HG02870 (cell line): ENCODE data around the gene WIPF2.
A peak's percentile ranks its signal among the peaks of the same experiment; 100 is the strongest.
"Not testable (repeated sequence)": the region's sequence is repeated elsewhere in the genome, so short reads cannot be mapped to it uniquely, and the experiment has no call there.

ENCODE experiments used
- ATAC-seq: cut with Tn5 transposase; IDR thresholded peaks from one replicate; pipeline ENCODE4 v1.9.1; 2021; ENCODE audit warnings: mild to moderate bottlenecking, moderate library complexity; ENCODE audit not compliant: unreplicated experiment

The WIPF2 gene

GRCh38 chr17:40191237-40192208 is 27.6 kb upstream of the WIPF2 start:
- ATAC-seq = peak; percentile 56

GRCh38 chr17:40192961-40193360 is 26.1 kb upstream of the WIPF2 start:
- no peak for ATAC-seq

- ATAC-seq = no peak
Observed at GRCh38 chr17:40194821-40195220, 24.3 kb upstream of the WIPF2 start.

GRCh38 chr17:40197550-40197949 is 21.6 kb upstream of the WIPF2 start:
- ATAC-seq = no peak

- not testable (repeated sequence) for ATAC-seq
Observed at GRCh38 chr17:40197965-40198456, 21.1 kb upstream of the WIPF2 start.

DNA sequence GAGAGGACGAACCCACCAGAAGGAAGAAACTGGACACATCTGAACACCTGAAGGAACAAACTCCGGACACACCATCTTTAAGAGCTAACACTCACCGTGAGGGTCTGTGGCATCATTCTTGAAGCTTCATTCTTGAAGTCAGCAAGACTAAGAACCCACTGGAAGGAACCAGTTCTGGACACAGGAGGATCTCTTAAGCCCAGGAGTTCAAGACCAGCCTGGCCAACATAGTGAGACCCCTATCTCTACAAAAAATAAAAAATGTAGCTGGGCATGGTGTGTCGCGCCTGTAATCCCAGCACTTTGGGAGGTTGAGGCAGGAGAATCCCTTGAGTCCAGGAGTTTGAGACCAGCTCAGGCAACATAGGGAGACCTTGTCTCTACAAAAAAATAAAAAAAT is 20.5 kb upstream of the WIPF2 start:
- ATAC-seq = no peak

GRCh38 chr17:40203131-40203530 is 16.0 kb upstream of the WIPF2 start:
- ATAC-seq = no peak

DNA sequence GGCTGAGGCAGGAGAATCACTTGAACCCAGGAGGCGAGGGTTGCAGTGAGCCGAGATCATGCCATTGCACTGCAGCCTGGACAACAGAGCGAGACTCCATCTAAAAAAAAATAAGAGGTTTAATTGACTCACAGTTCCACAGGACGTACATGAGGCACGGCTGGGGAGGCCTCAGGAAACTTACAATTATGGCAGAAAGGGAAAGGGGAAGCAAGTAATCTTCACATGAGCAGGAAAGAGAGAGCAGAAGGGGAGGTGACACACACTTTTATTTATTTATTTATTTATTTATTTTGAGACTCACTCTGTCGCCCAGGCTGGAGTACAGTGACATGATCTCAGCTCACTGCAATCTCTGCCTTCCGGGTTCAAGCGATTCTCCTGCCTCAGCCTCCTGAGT is 12.9 kb upstream of the WIPF2 start:
- ATAC-seq = not testable (repeated sequence)

GRCh38 chr17:40209404-40210093 is 9.6 kb upstream of the WIPF2 start:
- no peak for ATAC-seq

DNA sequence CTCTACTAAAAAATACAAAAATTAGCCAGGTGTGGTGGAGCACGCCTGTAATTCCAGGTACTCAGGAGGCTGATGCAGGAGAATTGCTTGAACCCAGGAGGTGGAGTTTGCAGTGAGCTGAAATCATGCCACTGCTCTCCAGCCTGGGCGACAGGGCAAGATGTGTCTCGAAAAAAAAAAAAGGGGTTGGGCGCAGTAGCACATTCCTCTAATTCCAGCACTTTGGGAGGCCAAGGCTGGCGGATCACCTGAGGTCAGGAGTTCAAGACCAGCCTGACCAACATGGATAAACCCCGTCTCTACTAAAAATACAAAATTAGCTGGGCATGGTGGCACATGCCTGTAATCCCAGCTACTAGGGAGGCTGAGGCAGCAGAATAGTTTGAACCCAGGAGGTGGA is 5.2 kb upstream of the WIPF2 start:
- not testable (repeated sequence) for ATAC-seq

DNA sequence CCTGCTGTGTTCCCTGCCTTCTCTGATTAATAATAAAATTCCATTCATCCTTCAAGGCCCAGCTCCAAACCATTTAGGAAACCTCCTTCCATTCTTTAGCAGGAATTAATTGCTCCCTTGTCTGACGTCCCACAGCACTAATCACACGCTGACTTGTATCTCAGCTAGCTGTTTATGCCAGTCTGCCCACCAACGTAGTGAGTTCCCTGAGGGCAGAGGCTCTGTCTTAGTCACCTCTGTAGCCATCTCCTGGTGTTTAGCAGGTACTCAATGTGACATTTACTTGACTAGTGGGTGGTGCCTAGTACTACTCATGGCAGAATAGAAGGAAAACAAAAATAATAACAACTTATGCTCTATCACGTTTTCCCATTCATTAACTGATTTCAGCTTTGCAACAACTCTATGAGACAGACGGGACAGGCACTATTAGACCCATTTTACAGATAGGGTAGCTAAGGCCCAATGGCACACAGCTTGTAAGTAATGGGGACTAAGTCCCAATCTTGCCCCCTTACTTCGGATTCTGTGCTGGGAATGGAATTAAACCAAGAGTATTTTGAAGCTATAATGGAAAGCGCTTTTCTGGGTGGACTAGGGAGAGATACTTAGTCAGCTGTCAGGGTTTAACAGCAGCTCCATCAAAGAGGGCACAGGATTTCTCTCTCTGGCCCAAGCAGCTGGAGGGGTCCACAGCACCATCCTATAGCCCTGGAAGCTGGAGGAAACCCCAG is 931 bp upstream of the WIPF2 start:
- ATAC-seq = no peak

DNA sequence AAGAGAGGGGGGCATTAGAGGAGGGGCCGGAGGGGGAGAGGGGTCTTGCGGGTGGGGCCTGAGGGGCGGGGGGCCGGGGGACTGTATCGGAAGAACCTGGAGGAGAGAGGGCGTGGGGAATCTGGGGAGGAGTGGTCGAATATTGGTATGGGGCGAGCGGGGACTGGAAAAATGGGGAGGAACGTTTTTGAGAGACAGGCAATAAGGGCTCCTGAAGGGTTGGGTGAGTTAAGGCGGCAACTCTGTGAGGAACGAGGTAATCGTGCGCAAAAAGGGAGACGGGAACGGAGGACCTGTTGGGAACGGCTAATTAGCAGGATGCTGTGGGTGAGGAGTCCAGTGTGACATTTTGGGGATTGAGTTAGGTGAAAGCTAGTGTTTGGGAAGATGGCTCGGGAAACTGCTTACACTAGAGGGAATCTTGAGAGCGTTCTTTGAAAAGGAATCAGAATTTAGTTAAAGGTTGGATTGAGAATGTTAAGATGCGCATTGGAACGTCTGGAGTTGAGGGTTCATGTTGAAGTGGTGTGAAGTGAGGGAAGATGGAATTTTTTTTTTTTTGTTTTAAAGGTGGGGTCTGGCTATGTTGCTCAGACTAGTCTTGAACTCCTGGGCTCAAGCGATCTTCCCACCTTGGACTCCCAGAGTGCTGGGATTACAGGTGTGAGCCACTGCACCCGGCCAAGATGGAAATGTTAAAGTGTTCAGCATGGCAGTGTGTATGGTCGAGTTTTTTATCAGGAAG is 662 bp downstream of the WIPF2 start:
- no peak for ATAC-seq

GRCh38 chr17:40224718-40225550 is 5.8 kb downstream of the WIPF2 start:
- no peak for ATAC-seq

GRCh38 chr17:40229146-40229545 is 10.0 kb downstream of the WIPF2 start:
- ATAC-seq = not testable (repeated sequence)

- ATAC-seq = no peak
Observed at GRCh38 chr17:40230670-40231069, 11.6 kb downstream of the WIPF2 start.

- not testable (repeated sequence) for ATAC-seq
Observed at GRCh38 chr17:40231928-40232327, 12.8 kb downstream of the WIPF2 start.

DNA sequence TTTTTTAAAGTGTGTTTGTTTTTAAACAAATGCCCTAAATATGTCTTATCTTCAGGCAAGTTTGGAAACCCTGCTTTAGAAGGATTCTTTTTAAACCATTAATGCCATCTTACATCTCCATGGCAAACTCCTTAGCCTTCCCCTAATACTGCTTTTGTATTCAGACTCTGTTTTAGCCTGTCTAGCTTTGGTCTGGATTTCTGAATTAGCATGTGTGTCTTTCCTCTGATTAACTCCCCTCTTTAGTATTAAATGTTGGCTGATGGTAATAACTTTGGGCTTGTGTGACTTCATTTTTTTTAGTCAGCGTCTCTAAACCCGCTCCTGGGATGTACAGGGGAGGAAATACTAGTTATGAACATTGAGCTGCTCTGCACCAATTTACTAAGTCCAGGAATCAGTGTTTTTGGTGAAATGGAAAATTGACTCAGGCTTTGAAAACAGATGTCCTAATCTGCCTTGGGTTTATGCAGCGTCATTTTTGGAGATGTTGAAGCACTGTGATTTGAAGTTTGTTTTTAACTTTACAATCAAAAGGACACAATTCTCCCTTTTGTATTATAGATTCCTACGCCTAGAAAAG is 22.2 kb downstream of the WIPF2 start:
- no peak for ATAC-seq

GRCh38 chr17:40242774-40243173 is 23.7 kb downstream of the WIPF2 start:
- no peak for ATAC-seq

DNA sequence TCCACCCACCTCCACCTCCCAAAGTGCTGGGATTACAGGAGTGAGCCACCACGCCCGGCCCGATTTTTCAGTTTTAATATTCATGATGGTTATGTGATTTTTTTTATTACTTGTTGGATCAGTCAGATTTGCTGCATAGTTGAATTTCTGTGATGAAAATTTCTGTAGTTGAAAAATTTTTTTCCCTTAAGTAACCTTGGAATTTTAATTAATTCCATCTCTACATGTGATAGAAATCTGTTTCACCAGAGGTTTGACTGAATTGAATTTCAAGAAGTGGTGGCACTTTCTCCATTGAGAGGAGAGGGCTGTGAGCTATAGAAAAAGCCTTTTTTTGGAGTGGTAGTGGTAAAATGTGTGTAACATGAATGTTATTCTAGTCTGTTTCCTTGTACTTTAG is 24.7 kb downstream of the WIPF2 start:
- no peak for ATAC-seq
